Mesodermal cell (in vitro differentiated cells): ENCODE measurements around the gene MSH3.
"Not testable (repeated sequence)": the region's sequence is repeated elsewhere in the genome, so short reads cannot be mapped to it uniquely, and the experiment has no call there.

Experiments
- H3K27ac ChIP-seq: 2 replicates; pipeline ENCODE4 v1.7.0; 2013; ENCODE audit warnings: mild to moderate bottlenecking, low read depth, low read length, moderate library complexity; ENCODE audit not compliant: severe bottlenecking
- H3K36me3 ChIP-seq: 2 replicates; pipeline ENCODE4 v1.7.1; 2013; ENCODE audit warnings: mild to moderate bottlenecking, low read length, moderate library complexity; ENCODE audit not compliant: control insufficient read depth, insufficient read depth
- H3K4me1 ChIP-seq: one replicate; pipeline ENCODE4 v1.7.1; 2013; ENCODE audit warnings: mild to moderate bottlenecking, low read length; ENCODE audit not compliant: insufficient read depth, control insufficient read depth, poor library complexity, severe bottlenecking
- H3K4me3 ChIP-seq: 2 replicates; pipeline ENCODE4 v1.7.0; 2013; ENCODE audit warnings: low read length, control low read depth, mild to moderate bottlenecking; ENCODE audit not compliant: insufficient read depth, poor library complexity, severe bottlenecking; ENCODE audit errors: extremely low read depth
- H3K9me3 ChIP-seq: 2 replicates; pipeline ENCODE4 v1.7.1; 2013; ENCODE audit warnings: mild to moderate bottlenecking, low read length, moderate library complexity; ENCODE audit not compliant: control insufficient read depth
- WGBS, 2 experiments: methylation state at CpG; one replicate each; pipeline ENCODE4 v1.1.5; 2013; ENCODE audit warnings: missing lambda C conversion rate in 2 of 2; ENCODE audit not compliant: insufficient coverage in 2 of 2; 5-methylcytosine and 5-hydroxymethylcytosine counted together

The MSH3 gene

DNA sequence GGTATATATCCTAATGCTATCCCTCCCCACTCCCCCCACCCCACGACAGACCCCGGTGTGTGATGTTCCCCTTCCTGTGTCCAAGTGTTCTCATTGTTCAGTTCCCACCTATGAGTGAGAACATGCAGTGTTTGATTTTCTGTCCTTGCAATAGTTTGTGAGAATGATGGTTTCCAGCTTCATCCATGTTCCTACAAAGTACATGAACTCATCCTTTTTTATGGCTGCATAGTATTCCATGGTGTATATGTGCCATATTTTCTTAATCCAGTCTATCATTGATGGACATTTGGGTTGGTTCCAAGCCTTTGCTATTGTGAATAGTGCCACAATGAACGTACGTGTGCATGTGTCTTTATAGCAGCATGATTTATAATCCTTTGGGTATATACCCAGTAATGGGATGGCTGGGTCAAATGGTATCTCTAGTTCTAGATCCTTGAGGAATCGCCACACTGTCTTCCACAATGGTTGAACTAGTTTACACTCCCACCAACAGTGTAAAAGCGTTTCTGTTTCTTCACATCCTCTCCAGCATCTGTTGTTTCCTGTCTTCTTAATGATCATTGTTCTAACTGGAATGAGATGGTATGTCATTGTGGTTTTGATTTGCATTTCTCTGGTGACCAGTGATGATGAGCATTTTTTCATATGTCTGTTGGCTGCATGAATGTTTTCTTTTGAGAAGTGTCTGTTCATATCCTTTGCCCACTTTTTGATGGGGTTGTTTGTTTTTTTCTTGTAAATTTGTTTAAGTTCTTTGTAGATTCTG is 186.8 kb downstream of the MSH3 start:
- not testable (repeated sequence) for H3K27ac ChIP-seq, H3K9me3 ChIP-seq, H3K4me1 ChIP-seq, H3K4me3 ChIP-seq, H3K36me3 ChIP-seq
- no CpG with 5 or more reads among the region's 6 CpGs for WGBS, 2 experiments

- H3K27ac ChIP-seq, H3K4me3 ChIP-seq, H3K4me1 ChIP-seq: not testable (repeated sequence)
- Histone ChIP-seq H3K9me3 (peaks cover 14% of the 10 kb centered on the region), H3K36me3 (peaks cover 16% of the 10 kb centered on the region)
- WGBS, 2 experiments = 80 to 83% methylated on average over 5 to 6 of the region's 8 CpGs
These were observed 192.0 kb downstream of the MSH3 start for GRCh38 chr5:80846422-80846821.

DNA sequence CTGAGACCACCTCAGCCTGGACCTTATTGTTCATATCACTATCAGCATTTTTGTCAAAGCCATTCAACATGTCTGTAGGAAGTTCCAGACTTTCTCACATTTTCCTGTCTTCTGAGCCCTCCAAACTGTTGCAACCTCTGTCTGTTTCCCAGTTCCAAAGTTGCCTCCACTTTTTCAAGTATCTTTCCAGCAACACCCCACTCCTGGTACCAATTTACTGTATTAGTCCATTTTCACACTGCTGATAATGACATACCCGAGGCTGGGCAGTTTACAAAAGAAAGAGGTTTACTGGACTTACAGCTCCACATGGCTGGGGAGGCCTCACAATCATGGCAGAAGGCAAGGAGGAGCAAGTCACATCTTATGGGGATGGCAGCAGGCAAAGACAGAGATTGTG is 195.7 kb downstream of the MSH3 start:
- H3K4me1 ChIP-seq, H3K27ac ChIP-seq, H3K4me3 ChIP-seq: not testable (repeated sequence)
- H3K9me3 ChIP-seq = peaks cover 14% of the 10 kb centered on the region
- H3K36me3 ChIP-seq = peaks cover 16% of the 10 kb centered on the region
- 100% methylated on average over 1 of the region's 1 CpG; no CpG with 5 or more reads in 1 of the 2 experiments for WGBS, 2 experiments

GRCh38 chr5:80852331-80853245 is 198.1 kb downstream of the MSH3 start:
- WGBS, 2 experiments = 92 to 100% methylated on average over 2 to 3 of the region's 3 CpGs
- no peaks in the 10 kb centered on the region for H3K4me1 ChIP-seq
- peaks cover 14% of the 10 kb centered on the region for H3K9me3 ChIP-seq
- no peak overlapping the region for H3K27ac ChIP-seq
- peaks cover 29% of the 10 kb centered on the region for H3K36me3 ChIP-seq
- no peak overlapping the region for H3K4me3 ChIP-seq

- H3K4me3 ChIP-seq = no peak overlapping the region
- 80% methylated on average over 1 of the region's 2 CpGs; no CpG with 5 or more reads in 1 of the 2 experiments for whole genome bisulfite sequencing, 2 experiments
- H3K9me3 ChIP-seq = peaks cover 14% of the 10 kb centered on the region
- no peaks in the 10 kb centered on the region for H3K4me1 ChIP-seq
- no peak overlapping the region for H3K27ac ChIP-seq
- peaks cover 27% of the 10 kb centered on the region for H3K36me3 ChIP-seq
These were observed 199.0 kb downstream of the MSH3 start for GRCh38 chr5:80853413-80853812.

GRCh38 chr5:80854583-80854982 is 200.1 kb downstream of the MSH3 start:
- H3K9me3 ChIP-seq = peaks cover 8% of the 10 kb centered on the region
- WGBS, 2 experiments = 92 to 100% methylated on average over 1 to 2 of the region's 2 CpGs

GRCh38 chr5:80860924-80861613 is 206.6 kb downstream of the MSH3 start:
- H3K27ac ChIP-seq = peak overlapping the region; percentile 77
- 73 to 83% methylated on average over 1 to 2 of the region's 2 CpGs for WGBS, 2 experiments

More at GRCh38 chr5:80854583-80854982, 200.1 kb downstream of the MSH3 start:
- Histone ChIP-seq H3K4me3 (no peak overlapping the region), H3K27ac (no peak overlapping the region), H3K4me1 (no peaks in the 10 kb centered on the region), H3K36me3 (peaks cover 17% of the 10 kb centered on the region)

DNA sequence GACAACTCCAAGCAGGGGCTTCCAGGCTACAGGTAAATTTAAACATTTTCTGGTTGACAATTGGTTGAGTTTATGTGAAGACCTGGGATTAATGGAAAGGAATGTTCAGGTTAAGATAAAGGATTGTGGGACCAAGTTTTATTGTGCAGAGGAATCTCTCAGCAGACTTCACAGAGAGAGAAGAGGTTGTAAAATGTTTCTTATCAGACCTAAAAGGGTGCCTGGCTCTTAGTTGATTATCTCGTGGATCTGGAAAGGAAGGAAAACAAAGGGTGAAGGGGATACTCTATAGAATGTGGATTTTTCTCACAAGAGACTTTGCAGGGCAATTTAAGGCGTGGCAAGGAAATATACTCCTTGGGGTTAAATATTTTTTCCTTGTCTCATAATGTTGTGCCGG is 209.3 kb downstream of the MSH3 start:
- WGBS, 2 experiments = 50 to 74% methylated on average over 1 to 2 of the region's 3 CpGs
- Histone ChIP-seq H3K9me3 (no peaks in the 10 kb centered on the region), H3K36me3 (peaks cover 9% of the 10 kb centered on the region), H3K27ac (peak overlapping the region; percentile 88), H3K4me1 (peaks cover 12% of the 10 kb centered on the region), H3K4me3 (no peak overlapping the region)

More at GRCh38 chr5:80860924-80861613, 206.6 kb downstream of the MSH3 start:
- Histone ChIP-seq H3K36me3 (peaks cover 13% of the 10 kb centered on the region), H3K4me3 (no peak overlapping the region), H3K9me3 (no peaks in the 10 kb centered on the region), H3K4me1 (peaks cover 12% of the 10 kb centered on the region)

DNA sequence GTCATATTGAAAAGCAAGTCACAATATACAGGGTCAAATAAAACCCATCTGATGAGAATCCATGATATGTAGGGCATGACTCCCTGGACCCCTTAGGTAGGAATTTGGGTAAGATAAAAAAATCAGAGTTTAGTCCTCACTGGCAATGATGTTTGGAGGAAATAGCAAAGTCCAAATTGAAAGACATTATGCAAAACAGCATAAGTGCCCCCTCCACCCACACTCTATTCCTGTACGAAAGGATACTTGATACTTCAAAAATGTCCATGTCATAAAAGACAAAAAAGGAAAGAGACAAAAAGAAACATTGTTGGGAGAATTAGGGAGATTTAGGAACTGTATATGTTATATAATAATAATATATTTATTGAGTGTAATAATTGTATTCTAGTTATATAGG is 209.7 kb downstream of the MSH3 start:
- H3K4me3 ChIP-seq = no peak overlapping the region
- peak overlapping the region; percentile 88 for H3K27ac ChIP-seq
- H3K9me3 ChIP-seq = no peaks in the 10 kb centered on the region
- H3K36me3 ChIP-seq = peaks cover 9% of the 10 kb centered on the region
- no CpG with 5 or more reads among the region's 1 CpG for WGBS, 2 experiments
- H3K4me1 ChIP-seq = peaks cover 12% of the 10 kb centered on the region

DNA sequence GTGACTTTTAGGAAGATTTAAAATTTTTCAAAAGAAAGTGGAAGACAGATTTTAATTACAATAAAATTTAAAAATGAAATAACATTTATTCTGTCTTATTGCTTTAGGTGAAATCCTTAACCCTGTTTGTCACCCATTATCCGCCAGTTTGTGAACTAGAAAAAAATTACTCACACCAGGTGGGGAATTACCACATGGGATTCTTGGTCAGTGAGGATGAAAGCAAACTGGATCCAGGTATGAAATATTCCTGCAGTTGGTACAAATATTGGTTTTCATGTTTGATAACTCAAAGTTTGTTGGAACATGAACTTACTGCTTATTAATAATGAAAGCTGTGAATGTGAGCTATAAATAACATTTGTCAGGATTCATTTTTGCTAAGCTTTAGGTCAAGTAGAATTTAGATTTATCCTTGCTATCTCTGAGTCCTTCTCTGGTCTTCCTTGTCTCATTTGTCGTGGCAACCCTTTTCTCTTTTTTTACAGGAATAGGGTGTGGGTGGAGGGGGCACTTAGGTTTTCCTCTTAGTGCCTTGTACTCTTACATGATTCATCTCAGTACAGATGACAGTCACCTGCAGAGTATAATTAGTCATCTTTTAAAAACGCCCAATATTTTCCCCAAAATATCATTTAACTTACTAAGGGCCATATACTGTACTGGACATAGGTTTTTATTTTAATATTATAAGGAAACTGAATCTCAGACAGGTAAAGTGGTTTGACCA is 210.4 kb downstream of the MSH3 start:
- Histone ChIP-seq H3K4me1 (peaks cover 12% of the 10 kb centered on the region), H3K4me3 (no peak overlapping the region), H3K36me3 (peaks cover 9% of the 10 kb centered on the region), H3K27ac (no peak overlapping the region), H3K9me3 (no peaks in the 10 kb centered on the region)
- 100% methylated on average over 1 of the region's 3 CpGs; no CpG with 5 or more reads in 1 of the 2 experiments for WGBS, 2 experiments
